GM06990 (cell line): ENCODE data around the gene STON1.

Experiments used
- DNase-seq: peaks from one replicate; pipeline ENCODE4 v3.0.0-alpha.2; 2011; ENCODE audit not compliant: insufficient read length; ENCODE audit errors: extremely low read depth
- H3K27me3 ChIP-seq: replicated peaks from 2 replicates; pipeline ENCODE4 v1.6.0; 2011; ENCODE audit warnings: low read length; ENCODE audit not compliant: control insufficient read depth, insufficient read depth
- H3K36me3 ChIP-seq: 2 replicates; pipeline ENCODE4 v1.5.1; 2011; ENCODE audit warnings: low read length; ENCODE audit not compliant: control insufficient read depth, insufficient read depth
- H3K4me3 ChIP-seq: replicated peaks from 2 replicates; pipeline ENCODE4 v1.5.1; 2011; ENCODE audit warnings: low read depth, mild to moderate bottlenecking, control low read depth, low read length
- CTCF ChIP-seq: IDR thresholded peaks from 2 replicates; pipeline ENCODE4 v1.5.1; 2011; ENCODE audit warnings: low read length, control low read depth, mild to moderate bottlenecking, inconsistent platforms; ENCODE audit not compliant: insufficient read depth, poor library complexity, severe bottlenecking

The STON1 gene

GRCh38 chr2:48574353-48575287, 44.7 kb downstream of the STON1 start:
- no peak overlapping the region for H3K4me3 ChIP-seq
- no peaks in the 10 kb centered on the region; the same call in 1 of the 2 replicates for H3K27me3 ChIP-seq
- no peak for DNase-seq
- no peaks in the 10 kb centered on the region for H3K36me3 ChIP-seq
- no peak for TF ChIP-seq CTCF

- TF ChIP-seq CTCF: no peak
- Histone ChIP-seq H3K4me3 (no peak overlapping the region), H3K27me3 (no peaks in the 10 kb centered on the region), H3K36me3 (no peaks in the 10 kb centered on the region)
- no peak for DNase-seq
Measured at GRCh38 chr2:48578313-48578712, 48.4 kb downstream of the STON1 start.

GRCh38 chr2:48583961-48584360, 54.0 kb downstream of the STON1 start:
- TF ChIP-seq CTCF: no peak
- Histone ChIP-seq H3K4me3 (no peak overlapping the region), H3K27me3 (no peaks in the 10 kb centered on the region), H3K36me3 (no peaks in the 10 kb centered on the region)
- no peak for DNase-seq

GRCh38 chr2:48584551-48584950, 54.6 kb downstream of the STON1 start:
- no peaks in the 10 kb centered on the region for H3K36me3 ChIP-seq
- H3K4me3 ChIP-seq: no peak overlapping the region
- no peak for TF ChIP-seq CTCF
- no peak for DNase-seq
- H3K27me3 ChIP-seq: no peaks in the 10 kb centered on the region

- H3K27me3 ChIP-seq: no peaks in the 10 kb centered on the region
- TF ChIP-seq CTCF: no peak
- H3K36me3 ChIP-seq: no peaks in the 10 kb centered on the region
- DNase-seq: no peak
- H3K4me3 ChIP-seq: no peak overlapping the region
Measured at GRCh38 chr2:48586433-48586832, 56.5 kb downstream of the STON1 start.
